GM04504 (cell line): ENCODE data around the gene RBM20.

Experiments used
- DNase-seq: peaks from one replicate; pipeline ENCODE4 v3.0.0-alpha.2; 2012; ENCODE audit warnings: low read depth

RBM20 gene

GRCh38 chr10:110672580-110672919 lies 28.4 kb downstream of the RBM20 start:
- DNase-seq = no peak

GRCh38 chr10:110676016-110676415 lies 31.9 kb downstream of the RBM20 start:
- no peak for DNase-seq

- DNase-seq = no peak
Measured at GRCh38 chr10:110679486-110680272, 35.5 kb downstream of the RBM20 start.

GRCh38 chr10:110680273-110681020 lies 36.3 kb downstream of the RBM20 start:
- DNase-seq = no peak

GRCh38 chr10:110681023-110681681 lies 37.0 kb downstream of the RBM20 start:
- no peak for DNase-seq

GRCh38 chr10:110682348-110682747 lies 38.2 kb downstream of the RBM20 start:
- no peak for DNase-seq

- no peak for DNase-seq
Measured at GRCh38 chr10:110684800-110685446, 40.8 kb downstream of the RBM20 start.

GRCh38 chr10:110686047-110686446 lies 41.9 kb downstream of the RBM20 start:
- DNase-seq = no peak

GRCh38 chr10:110686949-110687348 lies 42.8 kb downstream of the RBM20 start:
- no peak for DNase-seq

GRCh38 chr10:110687400-110687799 lies 43.3 kb downstream of the RBM20 start:
- no peak for DNase-seq

GRCh38 chr10:110691139-110691538 lies 47.0 kb downstream of the RBM20 start:
- no peak for DNase-seq

GRCh38 chr10:110694263-110694662 lies 50.1 kb downstream of the RBM20 start:
- DNase-seq = no peak

GRCh38 chr10:110694820-110695538 lies 50.8 kb downstream of the RBM20 start:
- DNase-seq = no peak

GRCh38 chr10:110695539-110695886 lies 51.4 kb downstream of the RBM20 start:
- DNase-seq = no peak

- DNase-seq = no peak
Measured at GRCh38 chr10:110696436-110696835, 52.3 kb downstream of the RBM20 start.

GRCh38 chr10:110698340-110698739 lies 54.2 kb downstream of the RBM20 start:
- DNase-seq = no peak

GRCh38 chr10:110698782-110699201 lies 54.7 kb downstream of the RBM20 start:
- no peak for DNase-seq

GRCh38 chr10:110699859-110700468 lies 55.8 kb downstream of the RBM20 start:
- DNase-seq = no peak

- no peak for DNase-seq
Measured at GRCh38 chr10:110700947-110701616, 56.9 kb downstream of the RBM20 start.

GRCh38 chr10:110701617-110701971 lies 57.5 kb downstream of the RBM20 start:
- DNase-seq = no peak

- no peak for DNase-seq
Measured at GRCh38 chr10:110704070-110704469, 59.9 kb downstream of the RBM20 start.
